ENCODE measurements around the gene SOCS1. TPM values are rescaled to one million over a fixed set of nuclear protein-coding genes. Genes with fewer than 3 reads are reported as not detected.

SOCS1 gene
- total and polyA plus RNA-seq, 2 of the 8 experiments (the other 6 are each of a cell fraction or from before 2014, with no cell fraction given) = 21.0 to 48.9 TPM

DNA sequence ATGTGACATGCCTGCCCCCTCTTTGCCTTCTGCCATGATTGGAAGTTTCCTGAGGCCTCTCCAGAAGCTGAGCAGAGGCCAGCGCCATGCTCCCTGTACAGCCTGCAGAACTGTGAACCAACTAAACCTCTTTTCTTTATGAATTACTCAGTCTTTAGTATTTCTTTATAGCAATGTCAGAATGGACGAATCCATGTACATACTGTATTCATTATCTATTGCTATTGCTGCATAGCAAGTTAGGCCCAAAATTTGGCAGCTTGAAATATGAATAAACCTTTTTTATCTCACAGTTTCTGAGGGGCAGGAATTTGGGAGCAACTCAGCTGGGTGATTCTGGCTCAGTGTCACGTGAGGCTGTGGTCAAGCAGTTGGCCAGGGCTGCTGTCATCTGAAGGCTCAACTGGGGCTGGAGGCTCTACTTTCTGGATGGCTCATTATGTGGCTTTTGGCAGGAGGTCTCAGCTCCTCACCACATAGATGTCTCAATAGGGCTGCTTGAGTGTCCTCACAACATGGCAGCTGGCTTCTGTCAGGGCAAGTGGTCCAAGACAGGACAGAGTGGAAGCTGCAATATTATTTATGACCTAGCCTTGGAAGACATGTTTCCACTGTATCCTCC is 40.0 kb downstream of the SOCS1 start (continued):
- TF ChIP-seq TAF7 (optimal IDR thresholded peaks at IDR 0.05; ENCODE audit: borderline replicate concordance, low read depth, low read length) (no peak), SUZ12 (IDR thresholded peaks at IDR 0.05; ENCODE audit: low read length) (no peak), FOSL1 (IDR thresholded peaks at IDR 0.05; ENCODE audit: insufficient read depth, low read depth, low read length) (no peak), JUND (IDR thresholded peaks at IDR 0.05; ENCODE audit: low read length) (no peak), ZNF274 (IDR thresholded peaks at IDR 0.05; ENCODE audit: borderline replicate concordance, extremely low read depth, low read length) (no peak), RBBP5 (IDR thresholded peaks at IDR 0.05; ENCODE audit: borderline replicate concordance, low read depth, low read length) (no peak), SRF (IDR thresholded peaks at IDR 0.05; ENCODE audit: low read depth, low read length) (no peak), GABPA (IDR thresholded peaks at IDR 0.05; ENCODE audit: borderline replicate concordance, insufficient read depth, low read length) (no peak), NRF1 (IDR thresholded peaks at IDR 0.05; ENCODE audit: low read depth, low read length) (no peak), SP2 (IDR thresholded peaks at IDR 0.05; ENCODE audit: low read length) (no peak), TBP (IDR thresholded peaks at IDR 0.05; ENCODE audit: low read depth, low read length) (no peak)

Data from H1 (cell line).